ENCODE data around the gene TCL1A.

GRCh38 chr14:95659990-95660385, 53.9 kb downstream of the TCL1A start:
- TF ChIP-seq POLR2A (IDR thresholded peaks at IDR 0.05; ENCODE audit: low read depth, low read length) (no peak), TAF1 (IDR thresholded peaks at IDR 0.05; ENCODE audit: low read depth, low read length) (no peak), SPI1 (IDR thresholded peaks at IDR 0.05; ENCODE audit: low read depth, low read length) (no peak)

Data from GM12891 (cell line).